Mesenchymal stem cell (in vitro differentiated cells and primary cell): ENCODE results near the gene AAK1.

Experiments used
- DNase-seq: peaks from one replicate; pipeline ENCODE4 v3.0.0-alpha.2; 2013
- H2AFZ ChIP-seq: one replicate; pipeline ENCODE4 v1.6.1; 2013; ENCODE audit warnings: low read depth, mild to moderate bottlenecking, control low read depth, inconsistent platforms, low read length, moderate library complexity
- H2AK5ac ChIP-seq: 2 replicates; pipeline ENCODE4 v1.6.1; 2013; ENCODE audit warnings: low read length, moderate library complexity, mild to moderate bottlenecking, inconsistent platforms; ENCODE audit not compliant: severe bottlenecking
- H2BK120ac ChIP-seq: one replicate; pipeline ENCODE4 v1.6.1; 2013; ENCODE audit warnings: low read depth, mild to moderate bottlenecking, inconsistent platforms, low read length, moderate library complexity
- H2BK12ac ChIP-seq, 2 experiments: one replicate each; pipeline ENCODE4 v1.6.1; 2013; ENCODE audit warnings: inconsistent platforms in 2 of 2, low read length in 2 of 2, mild to moderate bottlenecking in 2 of 2, moderate library complexity in 2 of 2, control low read depth in 1 of 2
- H2BK15ac ChIP-seq: one replicate; pipeline ENCODE4 v1.6.1; 2013; ENCODE audit warnings: mild to moderate bottlenecking, low read depth, inconsistent platforms; ENCODE audit not compliant: poor library complexity, severe bottlenecking
- H2BK5ac ChIP-seq: 2 replicates; pipeline ENCODE4 v1.6.1; 2013; ENCODE audit warnings: low read depth, mild to moderate bottlenecking, low read length, control low read depth, inconsistent platforms; ENCODE audit not compliant: poor library complexity, severe bottlenecking
- H3K14ac ChIP-seq, 2 experiments: one replicate each; pipeline ENCODE4 v1.6.1; 2013; ENCODE audit warnings: inconsistent platforms in 2 of 2, low read length in 2 of 2, control low read depth in 1 of 2, mild to moderate bottlenecking in 1 of 2, moderate library complexity in 1 of 2
- H3K18ac ChIP-seq, 2 experiments: one replicate each; pipeline ENCODE4 v1.6.1; 2013; ENCODE audit warnings: inconsistent platforms in 2 of 2, low read length in 2 of 2, control low read depth in 1 of 2, low read depth in 1 of 2, mild to moderate bottlenecking in 1 of 2
- H3K23ac ChIP-seq, 2 experiments: one replicate each; pipeline ENCODE4 v1.6.1; 2013; ENCODE audit warnings: inconsistent platforms in 2 of 2, low read length in 2 of 2, mild to moderate bottlenecking in 2 of 2, moderate library complexity in 2 of 2, control low read depth in 1 of 2
- H3K27ac ChIP-seq: 2 replicates; pipeline ENCODE4 v1.5.1; 2013; ENCODE audit warnings: mild to moderate bottlenecking, moderate library complexity, low read length, control low read depth, inconsistent platforms; ENCODE audit not compliant: poor library complexity, severe bottlenecking
- H3K27me3 ChIP-seq, 2 experiments: 2 replicates each; pipeline versions ENCODE4 v1.6.1 to v1.7.0; 2013; ENCODE audit warnings: low read length in 2 of 2, mild to moderate bottlenecking in 2 of 2, moderate library complexity in 2 of 2, control low read depth in 1 of 2, inconsistent platforms in 1 of 2; ENCODE audit not compliant: control insufficient read depth in 1 of 2, insufficient read depth in 1 of 2
- H3K36me3 ChIP-seq, 2 experiments: 2 replicates each; pipeline versions ENCODE4 v1.6.1 to v1.7.0; 2013; ENCODE audit warnings: low read length in 2 of 2, control low read depth in 1 of 2, inconsistent platforms in 1 of 2, low read depth in 1 of 2, mild to moderate bottlenecking in 1 of 2; ENCODE audit not compliant: insufficient read depth in 2 of 2, control insufficient read depth in 1 of 2
- H3K4ac ChIP-seq, 2 experiments: one replicate each; pipeline ENCODE4 v1.6.1; 2013; ENCODE audit warnings: inconsistent platforms in 2 of 2, low read length in 2 of 2, mild to moderate bottlenecking in 2 of 2, moderate library complexity in 2 of 2, control low read depth in 1 of 2, low read depth in 1 of 2
- H3K4me1 ChIP-seq: 2 replicates; pipeline ENCODE4 v1.6.1; 2013; ENCODE audit warnings: low read depth, low read length, control low read depth; ENCODE audit not compliant: control insufficient read depth, insufficient read depth
- H3K4me2 ChIP-seq: 2 replicates; pipeline ENCODE4 v1.6.1; 2013; ENCODE audit warnings: low read length, mild to moderate bottlenecking, inconsistent platforms; ENCODE audit not compliant: poor library complexity, severe bottlenecking
- H3K4me3 ChIP-seq, 2 experiments: 2 replicates each; pipeline versions ENCODE4 v1.5.1 to v1.7.0; 2013; ENCODE audit warnings: low read length in 2 of 2, mild to moderate bottlenecking in 2 of 2, control low read depth in 1 of 2, low read depth in 1 of 2; ENCODE audit not compliant: insufficient read depth in 1 of 2
- H3K79me1 ChIP-seq: replicated peaks from 2 replicates; pipeline ENCODE4 v1.6.1; 2013; ENCODE audit warnings: mild to moderate bottlenecking, control low read depth, low read length, inconsistent platforms; ENCODE audit not compliant: poor library complexity, severe bottlenecking
- H3K9ac ChIP-seq: 2 replicates; pipeline ENCODE4 v1.7.0; 2013; ENCODE audit warnings: mild to moderate bottlenecking, low read length, moderate library complexity
- H3K9me3 ChIP-seq: 2 replicates; pipeline ENCODE4 v1.7.0; 2013; ENCODE audit warnings: mild to moderate bottlenecking, low read length; ENCODE audit not compliant: control insufficient read depth
- H4K8ac ChIP-seq: one replicate; pipeline ENCODE4 v1.6.1; 2013; ENCODE audit warnings: inconsistent platforms, mild to moderate bottlenecking, low read length, moderate library complexity
- H4K91ac ChIP-seq: one replicate; pipeline ENCODE4 v1.6.1; 2013; ENCODE audit warnings: mild to moderate bottlenecking, low read length, inconsistent platforms
- WGBS: methylation state at CpG from one replicate; pipeline ENCODE4 v1.1.7; 2013; ENCODE audit warnings: mixed read lengths; 5-methylcytosine and 5-hydroxymethylcytosine counted together

AAK1 gene

GRCh38 chr2:69636395-69636794, 7.1 kb downstream of the AAK1 start:
- H3K4me2 ChIP-seq, result no peak overlapping the region
- no peak overlapping the region for H3K4me3 ChIP-seq
- H2BK12ac ChIP-seq, result no peak overlapping the region
- no peak overlapping the region for H3K18ac ChIP-seq
- peaks cover 5 to 36% of the 10 kb centered on the region in 2 experiments for H3K36me3 ChIP-seq
- H3K27me3 ChIP-seq, result no peaks in the 10 kb centered on the region
- WGBS, result 100% methylated on average over 2 of the region's 2 CpGs
- no peak overlapping the region for H2AK5ac ChIP-seq
- H3K4ac ChIP-seq, result no peak overlapping the region
- H4K8ac ChIP-seq, result no peak overlapping the region
- no peak overlapping the region for H2BK15ac ChIP-seq
- no peak overlapping the region for H4K91ac ChIP-seq
- H3K9me3 ChIP-seq, result no peaks in the 10 kb centered on the region
- H3K23ac ChIP-seq, result no peak overlapping the region
- H2AFZ ChIP-seq, result no peak overlapping the region
- H3K14ac ChIP-seq, result no peak overlapping the region
- H3K9ac ChIP-seq, result no peak overlapping the region
- H3K79me1 ChIP-seq, result peaks cover 5% of the 10 kb centered on the region
- no peak overlapping the region for H2BK120ac ChIP-seq
- no peak overlapping the region for H3K27ac ChIP-seq
- DNase-seq, result no peak
- H2BK5ac ChIP-seq, result no peak overlapping the region
- peaks cover 4% of the 10 kb centered on the region for H3K4me1 ChIP-seq

DNA sequence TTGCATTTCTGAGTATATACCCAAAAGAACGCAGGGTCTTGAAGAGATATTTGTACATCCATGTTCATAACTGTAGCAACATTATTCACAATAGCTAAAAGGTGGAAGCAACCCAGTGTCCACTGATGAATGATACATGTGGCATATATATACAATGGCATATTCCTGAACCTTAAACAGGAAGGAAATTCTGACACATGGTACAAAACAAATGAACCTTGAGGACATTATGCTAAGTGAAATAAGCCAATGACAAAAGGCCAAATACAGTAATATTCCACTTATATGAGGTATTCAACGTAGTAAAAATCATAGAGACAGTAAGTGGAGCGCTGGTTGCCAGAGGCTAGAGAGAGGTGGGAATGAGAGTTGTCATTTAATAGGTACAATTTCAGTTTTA, 8.1 kb downstream of the AAK1 start:
- H2AFZ ChIP-seq, result no peak overlapping the region
- DNase-seq, result no peak
- H3K18ac ChIP-seq, result no peak overlapping the region
- peaks cover 5 to 36% of the 10 kb centered on the region in 2 experiments for H3K36me3 ChIP-seq
- H2BK5ac ChIP-seq, result no peak overlapping the region
- no peak overlapping the region for H4K8ac ChIP-seq
- H4K91ac ChIP-seq, result no peak overlapping the region
- no peaks in the 10 kb centered on the region for H3K4me1 ChIP-seq
- no peak overlapping the region for H2AK5ac ChIP-seq
- H3K23ac ChIP-seq, result no peak overlapping the region
- H2BK12ac ChIP-seq, result no peak overlapping the region
- H2BK120ac ChIP-seq, result no peak overlapping the region
- H3K79me1 ChIP-seq, result peaks cover 8% of the 10 kb centered on the region
- H3K4me2 ChIP-seq, result no peak overlapping the region
- H3K27ac ChIP-seq, result no peak overlapping the region
- no peak overlapping the region for H3K9ac ChIP-seq
- H3K14ac ChIP-seq, result no peak overlapping the region
- H3K4ac ChIP-seq, result no peak overlapping the region
- H3K4me3 ChIP-seq, result no peak overlapping the region
- H3K9me3 ChIP-seq, result no peaks in the 10 kb centered on the region
- WGBS, result 97% methylated on average over 2 of the region's 3 CpGs
- no peaks in the 10 kb centered on the region for H3K27me3 ChIP-seq
- H2BK15ac ChIP-seq, result no peak overlapping the region

GRCh38 chr2:69634196-69634821, 9.2 kb downstream of the AAK1 start:
- H3K4ac ChIP-seq, result no peak overlapping the region
- 100% methylated on average over 3 of the region's 4 CpGs for WGBS

DNA sequence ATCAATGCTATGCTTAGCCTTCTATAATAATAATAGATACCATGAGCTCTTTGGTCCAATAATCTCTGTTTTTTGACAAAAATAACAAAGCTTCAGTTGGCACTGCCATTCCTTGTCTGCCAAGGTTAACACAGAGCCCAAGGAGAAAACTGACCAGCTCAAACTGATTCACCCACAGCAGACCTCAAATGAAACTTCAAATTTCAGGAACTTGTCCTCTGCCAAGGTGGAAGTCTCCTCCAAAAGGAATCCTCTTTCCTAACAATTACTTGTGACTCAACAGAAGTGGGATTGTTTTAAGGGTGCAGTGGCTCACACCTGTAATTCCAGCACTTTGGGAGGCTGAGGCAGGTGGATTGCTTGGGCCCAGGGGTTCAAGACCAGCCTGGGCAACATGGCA, 12.1 kb downstream of the AAK1 start:
- Histone ChIP-seq H2BK5ac (no peak overlapping the region), H3K4ac (no peak overlapping the region), H3K9me3 (no peaks in the 10 kb centered on the region), H3K4me1 (peaks cover 2% of the 10 kb centered on the region), H3K18ac (no peak overlapping the region), H3K27ac (no peak overlapping the region), H3K23ac (no peak overlapping the region), H2BK12ac (no peak overlapping the region), H3K27me3 (no peaks in the 10 kb centered on the region), H4K8ac (no peak overlapping the region), H2AFZ (no peak overlapping the region), H3K79me1 (peaks cover 5% of the 10 kb centered on the region), H4K91ac (no peak overlapping the region), H2AK5ac (no peak overlapping the region), H3K14ac (no peak overlapping the region), H3K4me3 (no peak overlapping the region), H3K9ac (no peak overlapping the region), H3K4me2 (no peak overlapping the region), H2BK120ac (no peak overlapping the region), H3K36me3 (peaks cover 2 to 13% of the 10 kb centered on the region in 2 experiments), H2BK15ac (no peak overlapping the region)
- no peak for DNase-seq

More at GRCh38 chr2:69634196-69634821, 9.2 kb downstream of the AAK1 start:
- no peak overlapping the region for H2BK120ac ChIP-seq
- no peak overlapping the region for H2AK5ac ChIP-seq
- H3K27me3 ChIP-seq, result no peaks in the 10 kb centered on the region
- peaks cover 2% of the 10 kb centered on the region for H3K4me1 ChIP-seq
- DNase-seq, result no peak
- H2BK15ac ChIP-seq, result no peak overlapping the region
- no peak overlapping the region for H3K23ac ChIP-seq
- no peak overlapping the region for H3K27ac ChIP-seq
- no peak overlapping the region for H3K18ac ChIP-seq
- H3K79me1 ChIP-seq, result peaks cover 8% of the 10 kb centered on the region
- H2AFZ ChIP-seq, result no peak overlapping the region
- H4K8ac ChIP-seq, result no peak overlapping the region
- no peak overlapping the region for H3K14ac ChIP-seq
- no peaks in the 10 kb centered on the region for H3K9me3 ChIP-seq
- H2BK12ac ChIP-seq, result no peak overlapping the region
- H2BK5ac ChIP-seq, result no peak overlapping the region
- H4K91ac ChIP-seq, result no peak overlapping the region
- peaks cover 5 to 33% of the 10 kb centered on the region in 2 experiments for H3K36me3 ChIP-seq
- no peak overlapping the region for H3K4me3 ChIP-seq
- H3K4me2 ChIP-seq, result no peak overlapping the region
- no peak overlapping the region for H3K9ac ChIP-seq
